Measurements from ENCODE around the gene ZNF524. TPM values are rescaled to one million over a fixed set of nuclear protein-coding genes. Genes with fewer than 3 reads are reported as not detected.

The ZNF524 gene
- total and polyA plus RNA-seq, 4 donors: 13.2 to 38.8 (median 15.4) TPM

DNA sequence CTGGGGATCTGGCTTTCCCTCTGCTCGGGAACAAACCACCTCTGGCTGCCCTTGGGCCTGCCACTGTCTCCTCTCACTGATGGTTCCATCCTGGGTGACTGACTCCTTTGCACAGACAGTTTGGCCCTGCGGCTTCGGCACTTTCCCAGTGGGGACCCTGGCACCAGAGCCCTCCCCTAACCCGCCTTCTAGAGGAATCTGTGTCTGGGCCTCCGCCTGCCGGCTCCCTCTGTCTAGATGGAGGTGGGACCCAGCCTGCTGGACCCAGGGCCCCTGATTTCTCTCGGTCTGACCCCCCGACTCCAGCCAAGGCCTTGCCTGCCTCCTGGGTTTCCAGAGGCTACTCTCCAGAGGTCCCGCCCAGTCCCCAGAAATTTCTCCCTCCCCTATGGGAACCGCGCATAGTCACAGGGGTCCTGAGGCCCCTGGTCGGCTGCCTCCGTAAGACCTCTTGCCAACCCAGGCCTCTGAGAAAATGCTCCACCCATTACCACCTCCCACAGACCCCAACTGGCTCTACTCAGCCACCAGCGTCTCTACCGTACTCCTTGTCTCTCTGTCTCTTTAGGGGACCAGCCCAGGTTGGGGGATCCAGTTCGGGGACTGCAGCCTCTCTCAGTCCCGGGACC lies 50.6 kb downstream of the ZNF524 start:
- Histone ChIP-seq H3K27ac (ENCODE audit: low read depth in 1 of 2, low read length in 2 of 2) (no peak overlapping the region), H3K4me3 (ENCODE audit: low read length in 2 of 2) (no peak overlapping the region), H3K36me3 (ENCODE audit: control insufficient read depth in 1 of 2, insufficient read depth in 2 of 2, low read length in 1 of 2) (no peaks in the 10 kb centered on the region), H3K4me1 (ENCODE audit: control insufficient read depth in 1 of 2, insufficient read depth in 2 of 2, low read length in 2 of 2) (no peaks in the 10 kb centered on the region), H3K9me3 (ENCODE audit: control insufficient read depth, low read length) (no peaks in the 10 kb centered on the region), H3K27me3 (ENCODE audit: control insufficient read depth in 1 of 2, insufficient read depth in 2 of 2, low read length in 1 of 2) (no peaks in the 10 kb centered on the region)
- 85 to 90% methylated on average over 17 of the region's 17 CpGs for WGBS, 2 donors
- intact Hi-C loops (cut with DNase I): loop anchor here in 1 of 2 donors (10.0 kb wide), 1 partner anchor 474 kb away; the partner anchor contains the start of gene ZNF787
- ATAC-seq (ENCODE audit: low FRiP score): no peak
- DNase-seq: no peak

DNA sequence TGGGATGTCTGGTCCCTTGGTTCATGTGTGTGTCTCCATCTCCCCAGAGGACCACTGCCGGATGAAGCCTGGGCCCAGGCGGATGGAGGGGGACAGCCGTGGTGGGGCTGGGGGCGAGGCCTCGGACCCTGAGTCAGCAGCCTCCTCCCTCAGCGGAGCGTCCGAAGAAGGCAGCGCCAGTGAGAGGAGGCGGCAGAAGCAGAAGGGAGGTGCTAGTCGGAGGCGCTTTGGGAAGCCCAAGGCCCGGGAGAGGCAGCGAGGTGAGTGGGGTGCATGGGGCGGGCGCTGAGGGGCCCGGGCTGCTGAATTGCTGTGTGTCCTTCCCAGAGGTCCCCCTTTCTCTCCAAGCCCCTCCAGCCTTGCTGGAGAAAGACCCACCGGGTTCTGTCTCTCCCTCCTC lies 51.1 kb downstream of the ZNF524 start:
- WGBS, 2 donors: 81 to 84% methylated on average over 13 to 18 of the region's 18 CpGs
- intact Hi-C loops (cut with DNase I): loop anchor here in 1 of 2 donors (10.0 kb wide), 1 partner anchor 474 kb away; the partner anchor contains the start of gene ZNF787

DNA sequence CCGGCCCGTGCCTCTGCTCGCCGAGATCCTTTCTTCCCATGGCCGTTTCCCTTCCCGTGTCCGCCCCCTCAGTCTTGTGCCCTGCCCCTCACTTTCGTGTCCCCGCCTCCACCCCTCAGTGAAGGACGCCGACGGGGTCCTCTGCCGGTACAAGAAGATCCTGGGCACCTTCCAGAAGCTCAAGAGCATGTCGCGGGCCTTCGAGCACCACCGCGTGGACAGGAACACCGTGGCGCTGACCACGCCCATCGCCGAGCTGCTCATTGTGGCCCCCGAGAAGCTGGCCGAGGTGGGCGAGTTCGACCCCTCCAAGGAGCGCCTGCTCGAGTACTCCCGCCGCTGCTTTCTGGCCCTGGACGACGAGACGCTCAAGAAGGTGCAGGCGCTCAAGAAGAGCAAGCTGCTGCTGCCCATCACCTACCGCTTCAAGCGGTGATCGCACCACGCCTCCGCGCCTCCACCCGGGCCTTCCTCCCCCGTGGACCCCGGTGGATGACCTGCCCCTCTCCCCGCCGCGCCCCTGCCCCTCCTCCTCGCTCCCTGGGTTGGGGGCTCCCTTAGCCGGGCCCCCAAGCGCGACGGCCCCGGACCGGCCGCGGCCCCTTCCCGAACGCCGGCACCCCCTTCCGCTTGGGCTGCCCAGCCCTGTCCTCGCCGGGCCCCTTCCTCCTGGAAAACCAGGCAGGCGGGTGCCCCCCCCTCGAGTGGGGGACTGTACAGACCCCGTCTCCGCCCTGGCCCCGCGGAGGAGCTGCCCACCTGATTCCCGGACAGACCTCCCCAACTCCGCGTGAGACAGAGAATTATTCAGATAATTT lies 52.4 kb downstream of the ZNF524 start:
- H3K36me3 ChIP-seq (ENCODE audit: control insufficient read depth in 1 of 2, insufficient read depth in 2 of 2, low read length in 1 of 2): no peaks in the 10 kb centered on the region
- H3K4me1 ChIP-seq (ENCODE audit: control insufficient read depth in 1 of 2, insufficient read depth in 2 of 2, low read length in 2 of 2): peaks cover 0 to 6% of the 10 kb centered on the region in 2 donors
- H3K4me3 ChIP-seq (ENCODE audit: low read length in 2 of 2): no peak overlapping the region
- H3K27me3 ChIP-seq (ENCODE audit: control insufficient read depth in 1 of 2, insufficient read depth in 2 of 2, low read length in 1 of 2): no peaks in the 10 kb centered on the region
- WGBS, 2 donors: 69 to 73% methylated on average over 67 to 71 of the region's 71 CpGs
- intact Hi-C loops (cut with DNase I): loop anchor here in 1 of 2 donors (10.0 kb wide), 1 partner anchor 472 kb away; the partner anchor contains the start of gene ZNF787
- DNase-seq (no peak), ATAC-seq (ENCODE audit: low FRiP score) (no peak)
- no peaks in the 10 kb centered on the region for H3K9me3 ChIP-seq (ENCODE audit: control insufficient read depth, low read length)
- no peak overlapping the region for H3K27ac ChIP-seq (ENCODE audit: low read depth in 1 of 2, low read length in 2 of 2)

More for the DNA sequence above, 51.1 kb downstream of the ZNF524 start:
- Histone ChIP-seq H3K4me1 (ENCODE audit: control insufficient read depth in 1 of 2, insufficient read depth in 2 of 2, low read length in 2 of 2) (peaks cover 0 to 3% of the 10 kb centered on the region in 2 donors), H3K27ac (ENCODE audit: low read depth in 1 of 2, low read length in 2 of 2) (no peak overlapping the region), H3K36me3 (ENCODE audit: control insufficient read depth in 1 of 2, insufficient read depth in 2 of 2, low read length in 1 of 2) (no peaks in the 10 kb centered on the region), H3K4me3 (ENCODE audit: low read length in 2 of 2) (no peak overlapping the region), H3K9me3 (ENCODE audit: control insufficient read depth, low read length) (no peaks in the 10 kb centered on the region), H3K27me3 (ENCODE audit: control insufficient read depth in 1 of 2, insufficient read depth in 2 of 2, low read length in 1 of 2) (no peaks in the 10 kb centered on the region)
- ATAC-seq (ENCODE audit: low FRiP score): no peak
- DNase-seq: no peak

Other genes starting within 250 kb of the ZNF524 start
- under 1 TPM; 0.19 to 0.99 TPM for gene COX6B2, start 245.6 kb upstream of the ZNF524 start, total RNA-seq
- not detected for gene COX6B2, start 245.6 kb upstream of the ZNF524 start, polyA plus RNA-seq
- gene GARIN5B, start 237.0 kb upstream of the ZNF524 start, total RNA-seq: not detected
- gene GARIN5B, start 237.0 kb upstream of the ZNF524 start, polyA plus RNA-seq: not detected
- gene IL11, start 229.8 kb upstream of the ZNF524 start, total RNA-seq: under 1 TPM; 0.23 to 0.27 TPM
- gene IL11, start 229.8 kb upstream of the ZNF524 start, polyA plus RNA-seq: 1 to 10 TPM in 1 of 2 donors, not detected in 1; 2.1 TPM
- not detected for gene TMEM190, start 223.5 kb upstream of the ZNF524 start, total RNA-seq
- gene TMEM190, start 223.5 kb upstream of the ZNF524 start, polyA plus RNA-seq: not detected
- 1 to 10 TPM in 1 of 2 donors, under 1 TPM in 1; 0.94 to 2.4 TPM for gene TMEM238, start 216.0 kb upstream of the ZNF524 start, total RNA-seq
- gene TMEM238, start 216.0 kb upstream of the ZNF524 start, polyA plus RNA-seq: not detected
- 1,000 to 10,000 TPM in 1 of 2 donors, 100 to 1,000 TPM in 1; 841 to 1,022 TPM for gene RPL28, start 214.4 kb upstream of the ZNF524 start, total RNA-seq
- 1,000 to 10,000 TPM; 1,298 to 1,335 TPM for gene RPL28, start 214.4 kb upstream of the ZNF524 start, polyA plus RNA-seq
- 10 to 100 TPM; 13.2 to 26.8 TPM for gene UBE2S, start 192.5 kb upstream of the ZNF524 start, total RNA-seq
- 1 to 10 TPM; 7.0 to 8.4 TPM for gene UBE2S, start 192.5 kb upstream of the ZNF524 start, polyA plus RNA-seq
- not detected for gene SHISA7, start 157.0 kb upstream of the ZNF524 start, total RNA-seq
- gene SHISA7, start 157.0 kb upstream of the ZNF524 start, polyA plus RNA-seq: under 1 TPM in 1 of 2 donors, not detected in 1; 0.05 TPM
- gene ISOC2, start 138.6 kb upstream of the ZNF524 start, total RNA-seq: 10 to 100 TPM; 18.6 to 30.6 TPM
- 10 to 100 TPM; 42.6 to 47.3 TPM for gene ISOC2, start 138.6 kb upstream of the ZNF524 start, polyA plus RNA-seq
- gene C19orf85, start 135.5 kb upstream of the ZNF524 start, total RNA-seq: not detected
- not detected for gene C19orf85, start 135.5 kb upstream of the ZNF524 start, polyA plus RNA-seq
- gene ZNF628, start 123.7 kb upstream of the ZNF524 start, total RNA-seq: 1 to 10 TPM; 6.9 to 7.0 TPM
- gene ZNF628, start 123.7 kb upstream of the ZNF524 start, polyA plus RNA-seq: 1 to 10 TPM; 1.3 to 2.0 TPM
- gene NAT14, start 115.1 kb upstream of the ZNF524 start, total RNA-seq: 10 to 100 TPM; 15.3 to 16.2 TPM
- 10 to 100 TPM in 1 of 2 donors, 1 to 10 TPM in 1; 3.1 to 19.2 TPM for gene NAT14, start 115.1 kb upstream of the ZNF524 start, polyA plus RNA-seq
- 10 to 100 TPM in 1 of 2 donors, 1 to 10 TPM in 1; 8.6 to 64.1 TPM for gene SSC5D, start 111.9 kb upstream of the ZNF524 start, total RNA-seq
- gene SSC5D, start 111.9 kb upstream of the ZNF524 start, polyA plus RNA-seq: 1 to 10 TPM; 1.6 to 3.7 TPM
- gene SBK2, start 63.2 kb upstream of the ZNF524 start, total RNA-seq: not detected
- not detected for gene SBK2, start 63.2 kb upstream of the ZNF524 start, polyA plus RNA-seq
- under 1 TPM in 1 of 2 donors, not detected in 1; 0.48 TPM for gene SBK3, start 54.7 kb upstream of the ZNF524 start, total RNA-seq
- gene SBK3, start 54.7 kb upstream of the ZNF524 start, polyA plus RNA-seq: not detected
- 10 to 100 TPM; 12.9 to 13.1 TPM for gene ZNF579, start 19.4 kb upstream of the ZNF524 start, total RNA-seq
- gene ZNF579, start 19.4 kb upstream of the ZNF524 start, polyA plus RNA-seq: 10 to 100 TPM in 1 of 2 donors, under 1 TPM in 1; 0.63 to 12.6 TPM
- gene FIZ1, start 771 bp upstream of the ZNF524 start, total RNA-seq: 10 to 100 TPM; 12.7 to 13.2 TPM
- gene FIZ1, start 771 bp upstream of the ZNF524 start, polyA plus RNA-seq: 10 to 100 TPM in 1 of 2 donors, 1 to 10 TPM in 1; 2.8 to 12.6 TPM
- 10 to 100 TPM; 13.4 to 16.4 TPM for gene ZNF865, start 5.4 kb downstream of the ZNF524 start, total RNA-seq
- gene ZNF865, start 5.4 kb downstream of the ZNF524 start, polyA plus RNA-seq: 1 to 10 TPM; 1.1 to 5.7 TPM
- 1 to 10 TPM; 5.1 to 5.3 TPM for gene ZNF784, start 24.3 kb downstream of the ZNF524 start, total RNA-seq
- 10 to 100 TPM in 1 of 2 donors, 1 to 10 TPM in 1; 4.8 to 27.2 TPM for gene ZNF784, start 24.3 kb downstream of the ZNF524 start, polyA plus RNA-seq
- 10 to 100 TPM; 42.9 to 43.7 TPM for gene ZNF580, start 40.7 kb downstream of the ZNF524 start, total RNA-seq
- 10 to 100 TPM; 13.3 to 79.6 TPM for gene ZNF580, start 40.7 kb downstream of the ZNF524 start, polyA plus RNA-seq
- gene ZNF581, start 43.4 kb downstream of the ZNF524 start, total RNA-seq: 10 to 100 TPM; 11.0 to 19.4 TPM
- 10 to 100 TPM; 15.8 to 23.8 TPM for gene ZNF581, start 43.4 kb downstream of the ZNF524 start, polyA plus RNA-seq
- 10 to 100 TPM in 1 of 2 donors, 1 to 10 TPM in 1; 7.2 to 11.0 TPM for gene CCDC106, start 47.9 kb downstream of the ZNF524 start, total RNA-seq
- gene CCDC106, start 47.9 kb downstream of the ZNF524 start, polyA plus RNA-seq: 10 to 100 TPM; 10.0 to 19.0 TPM
- 100 to 1,000 TPM; 113 to 129 TPM for gene U2AF2, start 54.7 kb downstream of the ZNF524 start, total RNA-seq
- 10 to 100 TPM; 40.6 to 66.3 TPM for gene U2AF2, start 54.7 kb downstream of the ZNF524 start, polyA plus RNA-seq
- gene EPN1, start 74.9 kb downstream of the ZNF524 start, total RNA-seq: 10 to 100 TPM; 74.7 to 87.8 TPM
- gene EPN1, start 74.9 kb downstream of the ZNF524 start, polyA plus RNA-seq: 10 to 100 TPM; 66.8 to 68.5 TPM
- gene NLRP9, start 138.1 kb downstream of the ZNF524 start, total RNA-seq: not detected
- not detected for gene NLRP9, start 138.1 kb downstream of the ZNF524 start, polyA plus RNA-seq
- not detected for gene RFPL4A, start 158.8 kb downstream of the ZNF524 start, total RNA-seq
- not detected for gene RFPL4A, start 158.8 kb downstream of the ZNF524 start, polyA plus RNA-seq
- gene RFPL4AL1, start 168.8 kb downstream of the ZNF524 start, total RNA-seq: not detected
- not detected for gene RFPL4AL1, start 168.8 kb downstream of the ZNF524 start, polyA plus RNA-seq
- not detected for gene NLRP11, start 231.7 kb downstream of the ZNF524 start, total RNA-seq
- not detected for gene NLRP11, start 231.7 kb downstream of the ZNF524 start, polyA plus RNA-seq
- not detected for gene NLRP4, start 236.3 kb downstream of the ZNF524 start, total RNA-seq
- gene NLRP4, start 236.3 kb downstream of the ZNF524 start, polyA plus RNA-seq: not detected